G401.6 (cell line): Measurements from ENCODE around the gene SLC9A7.
"Not testable (repeated sequence)": the region's sequence is repeated elsewhere in the genome, so short reads cannot be mapped to it uniquely, and the experiment has no call there.

Source experiments
- FAIRE-seq: peaks from 2 replicates; lab custom pipeline; 2012; peaks lifted over from hg19 to GRCh38; lab: Jason Lieb, UNC

Gene SLC9A7

DNA sequence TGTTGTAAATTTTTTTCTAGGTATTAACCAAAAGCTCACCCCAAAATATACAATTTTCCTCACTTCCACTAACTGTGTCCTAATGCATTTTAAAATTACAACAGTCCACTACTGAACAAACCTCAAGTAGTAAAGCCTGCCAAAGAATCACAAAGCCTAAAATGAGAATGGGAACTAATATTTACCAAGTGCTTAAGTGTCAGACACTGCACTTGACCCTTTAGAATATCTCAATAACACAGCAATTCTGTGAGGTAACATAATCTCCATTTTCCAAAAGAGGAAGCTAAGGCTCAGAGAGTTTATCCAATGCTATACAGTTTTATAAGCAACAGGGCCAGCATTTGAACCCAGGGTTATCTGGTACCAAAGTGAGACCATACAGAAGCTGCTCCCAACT, 4.9 kb downstream of the SLC9A7 start:
- no peak for FAIRE-seq

DNA sequence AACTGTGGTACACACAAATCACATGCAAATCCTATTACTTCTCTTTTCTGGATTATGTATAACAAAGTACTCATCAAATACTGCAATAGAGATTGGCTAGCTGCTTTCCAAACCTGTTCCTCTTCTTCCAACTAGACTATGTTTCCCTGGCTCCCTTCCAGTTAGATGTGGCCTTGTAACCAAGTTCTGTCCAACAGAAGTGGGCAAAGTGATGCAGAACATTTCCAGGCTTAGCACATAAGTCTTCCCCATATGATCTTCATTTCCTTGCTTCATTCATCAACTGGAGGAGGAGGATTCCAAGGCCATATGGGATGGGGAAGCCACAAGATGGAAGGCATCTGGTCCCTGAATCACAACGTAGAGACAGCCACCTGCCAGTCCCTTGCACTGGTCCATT, 8.0 kb downstream of the SLC9A7 start:
- FAIRE-seq, result no peak

GRCh38 chrX:46744009-46744408, 14.9 kb downstream of the SLC9A7 start:
- no peak for FAIRE-seq

GRCh38 chrX:46743046-46743445, 15.9 kb downstream of the SLC9A7 start:
- no peak for FAIRE-seq

GRCh38 chrX:46739736-46740135, 19.2 kb downstream of the SLC9A7 start:
- no peak for FAIRE-seq

- FAIRE-seq, result no peak
Observed at GRCh38 chrX:46737462-46737861, 21.5 kb downstream of the SLC9A7 start.

- FAIRE-seq, result no peak
Observed at GRCh38 chrX:46737041-46737440, 21.9 kb downstream of the SLC9A7 start.

GRCh38 chrX:46735622-46736021, 23.3 kb downstream of the SLC9A7 start:
- no peak for FAIRE-seq

GRCh38 chrX:46733226-46733625, 25.7 kb downstream of the SLC9A7 start:
- no peak for FAIRE-seq

GRCh38 chrX:46730765-46731164, 28.2 kb downstream of the SLC9A7 start:
- FAIRE-seq, result no peak

- FAIRE-seq, result no peak
Observed at GRCh38 chrX:46727441-46727840, 31.5 kb downstream of the SLC9A7 start.

DNA sequence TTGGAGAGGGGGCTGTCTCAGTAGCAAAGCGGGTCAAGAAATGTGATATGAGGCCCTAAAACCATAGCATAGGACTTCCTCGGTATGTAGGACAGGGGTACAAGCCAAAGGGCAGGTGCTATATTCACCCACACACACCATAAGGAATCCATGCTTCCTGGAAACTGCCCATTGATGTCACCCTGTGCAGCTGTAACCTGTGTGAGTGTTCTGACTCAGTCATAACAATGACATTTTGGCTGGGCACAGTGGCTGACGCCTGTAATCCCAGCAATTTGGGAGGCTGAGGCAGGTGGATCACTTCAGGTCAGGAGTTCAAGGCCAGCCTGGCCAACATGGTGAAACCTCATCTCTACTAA, 35.4 kb downstream of the SLC9A7 start:
- FAIRE-seq, result not testable (repeated sequence)

DNA sequence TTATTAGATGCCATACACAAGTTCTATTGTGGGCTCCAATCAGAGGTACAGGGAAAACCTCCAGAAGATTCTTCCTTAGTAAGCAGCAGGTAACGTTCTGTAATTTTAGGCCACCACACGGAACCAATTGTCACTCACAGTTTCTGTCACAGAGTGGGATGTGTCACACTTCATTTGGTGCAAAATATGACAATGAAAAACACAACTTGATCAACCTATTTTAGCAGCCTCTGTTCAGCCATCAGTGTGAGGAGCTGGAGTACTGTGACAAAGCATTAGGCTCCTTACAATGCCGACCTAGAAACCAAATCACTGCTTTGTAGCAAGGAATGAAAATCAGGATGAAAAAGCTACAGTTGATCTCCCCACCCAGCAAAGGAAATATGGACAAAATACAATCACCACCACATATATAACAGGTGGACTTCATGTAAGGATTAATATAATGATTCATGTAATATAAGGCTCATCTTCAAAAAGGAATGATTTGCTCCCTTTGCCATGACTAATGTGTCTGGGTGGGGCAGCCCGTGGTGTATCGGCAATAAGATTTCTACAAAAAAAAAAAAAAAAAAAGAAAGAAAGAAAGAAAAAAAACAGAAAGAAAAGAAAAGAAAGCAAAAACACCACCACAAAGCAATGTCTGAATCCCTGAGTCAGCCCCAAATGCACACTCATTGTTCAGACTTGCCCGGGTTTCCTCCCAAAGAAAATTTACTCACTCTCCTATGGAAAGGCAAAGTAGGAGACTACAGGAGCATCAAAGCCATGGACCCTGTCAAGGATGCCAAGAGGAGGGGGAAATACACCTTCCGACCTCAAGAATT, 36.0 kb downstream of the SLC9A7 start:
- no peak for FAIRE-seq

DNA sequence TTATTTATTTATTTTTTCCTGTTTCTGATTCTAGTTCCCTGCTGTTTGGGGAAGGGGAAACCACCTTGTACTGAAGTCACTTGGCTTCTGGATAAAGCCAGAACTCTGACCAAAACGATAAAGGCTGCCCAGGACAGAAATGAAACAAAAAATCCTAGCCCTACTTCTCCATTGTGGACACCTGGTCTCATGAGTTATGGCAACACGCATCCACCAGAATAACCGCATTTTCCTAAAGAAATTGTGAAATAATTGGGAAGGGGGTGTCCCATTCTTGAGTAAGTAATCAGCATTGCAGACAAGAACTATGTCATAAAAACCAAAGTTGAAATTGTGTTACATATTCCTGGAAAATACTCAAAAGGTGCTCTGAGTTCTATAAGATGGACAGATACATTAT, 42.1 kb downstream of the SLC9A7 start:
- FAIRE-seq, result no peak

DNA sequence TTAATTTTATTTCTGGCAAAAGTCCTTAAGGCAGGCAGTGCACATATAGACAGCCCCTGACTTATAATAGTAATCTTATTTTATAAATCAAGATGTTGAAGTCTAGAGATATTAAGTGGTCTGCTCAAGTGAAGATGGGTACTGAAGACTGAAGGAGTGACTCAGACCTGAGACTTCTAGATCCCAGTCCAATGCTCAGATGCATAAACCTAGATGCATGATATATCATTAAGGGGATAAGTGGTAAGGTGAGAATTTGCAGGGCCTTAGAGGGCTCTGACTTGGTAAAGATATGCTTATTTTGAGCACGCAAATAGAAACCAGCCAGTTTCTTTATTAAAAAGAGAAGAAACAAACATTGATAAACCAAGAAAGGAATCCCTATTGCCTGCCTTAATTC, 42.9 kb downstream of the SLC9A7 start:
- FAIRE-seq, result no peak

DNA sequence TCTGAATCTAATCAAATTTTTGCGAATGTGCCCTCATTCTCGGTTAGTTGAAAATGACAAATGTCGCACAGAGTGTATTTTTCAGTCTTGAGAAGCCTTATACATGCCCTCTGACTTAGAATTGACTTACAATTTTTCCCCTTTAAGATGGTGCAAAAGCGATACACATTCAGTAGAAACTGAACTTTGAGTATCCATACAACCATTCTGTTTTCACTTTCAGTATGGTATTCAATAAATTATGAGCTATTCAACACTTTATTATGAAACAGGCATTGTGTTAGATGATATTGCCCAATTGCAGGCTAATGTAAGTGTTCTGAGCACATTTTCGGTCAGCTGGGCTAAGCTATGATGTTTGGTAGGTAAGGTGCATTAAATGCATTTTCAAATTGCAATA, 43.4 kb downstream of the SLC9A7 start:
- FAIRE-seq, result no peak

GRCh38 chrX:46713672-46714490, 45.0 kb downstream of the SLC9A7 start:
- FAIRE-seq, result no peak

DNA sequence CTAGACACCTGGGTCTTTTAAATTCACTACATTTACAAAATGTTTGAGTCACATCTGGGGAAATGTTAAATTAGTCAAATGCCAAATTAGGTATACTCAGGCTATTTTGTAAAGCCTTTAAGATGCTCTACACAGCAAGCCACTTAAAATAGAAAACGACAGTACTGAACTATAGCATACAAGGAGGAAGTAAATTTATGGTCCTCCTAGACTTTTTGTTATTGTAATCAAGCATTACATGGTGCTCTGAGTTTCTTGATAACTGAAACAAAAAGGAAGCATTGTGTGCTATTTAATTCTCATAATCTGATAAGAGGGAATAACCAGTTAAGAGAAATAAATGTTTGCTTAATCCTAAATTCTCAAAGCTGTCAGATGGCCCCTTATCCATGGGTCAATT, 46.2 kb downstream of the SLC9A7 start:
- FAIRE-seq, result no peak

DNA sequence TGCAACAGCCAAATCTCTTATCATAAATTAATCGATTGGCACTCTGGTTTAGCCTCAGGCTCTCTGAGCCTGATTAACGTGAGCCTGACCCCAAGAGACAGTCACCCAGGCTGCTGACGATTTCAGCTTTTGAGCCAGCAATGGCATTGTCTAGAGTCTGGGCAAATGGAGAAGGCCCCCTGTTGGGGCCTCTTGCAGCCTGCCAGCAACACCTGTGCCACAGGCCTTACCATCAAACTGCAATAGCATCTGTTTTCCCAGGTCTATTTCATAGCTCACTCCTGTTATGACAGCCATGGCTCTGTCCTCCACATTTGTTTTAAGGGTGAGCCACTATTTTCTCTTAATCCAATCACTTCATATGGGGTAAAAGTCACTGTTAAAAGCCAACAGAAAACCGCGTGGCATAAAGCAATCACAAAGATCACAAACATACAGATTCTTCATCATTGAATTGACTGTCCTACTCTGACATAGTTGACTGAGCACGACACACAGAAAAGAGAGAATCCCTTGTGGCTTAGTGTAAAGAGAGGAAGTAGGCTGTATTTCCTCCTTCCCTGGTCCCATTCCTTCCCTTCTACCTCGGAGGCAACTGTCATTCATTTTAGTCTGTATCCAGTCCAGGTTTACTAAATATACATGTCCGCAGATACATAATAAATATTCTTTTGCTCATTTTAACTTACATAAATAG, 47.8 kb downstream of the SLC9A7 start:
- FAIRE-seq, result no peak

GRCh38 chrX:46710425-46710824, 48.5 kb downstream of the SLC9A7 start:
- FAIRE-seq, result no peak

- FAIRE-seq, result no peak
Observed at GRCh38 chrX:46707274-46707965, 51.5 kb downstream of the SLC9A7 start.

- no peak for FAIRE-seq
Observed at GRCh38 chrX:46704767-46705386, 54.0 kb downstream of the SLC9A7 start.
